Measurements from ENCODE around the gene TNFRSF18.

The TNFRSF18 gene

DNA sequence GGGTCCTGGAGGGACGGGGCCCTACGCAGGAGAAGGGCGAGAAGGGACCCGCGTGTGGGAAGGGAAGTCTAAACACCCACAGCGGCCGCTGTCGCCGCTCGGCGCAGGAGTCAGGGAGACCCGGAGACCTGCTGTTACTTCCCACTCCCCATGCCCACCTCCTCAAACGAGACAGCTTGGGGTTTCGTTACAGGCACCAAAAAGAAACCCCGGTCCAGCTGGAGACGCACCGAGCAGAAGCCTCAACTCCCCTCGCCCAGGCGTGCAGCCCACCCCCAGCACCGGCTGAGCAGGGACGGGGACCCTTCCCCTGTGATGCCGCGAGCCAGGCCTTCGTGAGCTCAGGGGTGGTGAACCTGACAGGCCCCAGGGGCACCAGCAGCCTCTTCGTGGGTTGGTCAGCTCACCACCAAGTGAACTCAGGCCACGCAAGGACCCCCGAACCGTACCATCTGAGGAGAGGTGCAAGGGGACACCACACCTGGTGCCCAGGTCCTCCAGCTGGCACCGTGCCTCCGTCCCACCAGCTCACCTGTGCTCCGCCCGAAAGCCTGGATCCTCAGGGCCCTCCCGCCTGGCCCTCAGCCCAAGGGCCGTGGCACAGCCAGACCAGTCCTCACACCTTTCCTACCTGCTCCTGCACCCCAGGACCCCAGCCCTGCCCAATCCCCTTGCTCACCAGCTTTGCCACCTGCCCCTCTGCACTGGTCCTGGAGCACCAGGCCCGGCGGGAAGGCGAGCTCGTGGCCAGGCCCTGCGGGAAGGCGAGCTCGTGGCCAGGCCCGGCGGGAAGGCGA lies 20.4 kb upstream of the TNFRSF18 start:
- DNase-seq: no peak

DNA sequence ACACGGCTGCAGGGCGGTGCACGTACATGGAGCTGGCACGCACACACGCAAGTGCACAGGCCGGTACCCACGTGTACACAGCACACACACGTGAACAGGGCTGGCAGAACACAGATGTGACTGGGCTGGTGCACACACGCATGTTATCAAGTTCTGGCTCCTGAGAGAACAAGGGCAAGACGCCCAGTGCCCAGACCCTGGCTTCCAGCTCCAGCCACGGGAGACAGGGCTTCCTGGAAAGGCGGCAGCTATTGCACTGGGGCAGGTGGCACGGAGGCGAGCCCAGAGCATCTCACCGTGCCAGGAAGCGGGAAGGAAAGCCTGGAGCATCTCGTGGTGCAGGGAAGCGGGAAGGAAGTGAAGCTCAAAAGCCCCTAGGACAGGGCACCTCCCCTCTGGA lies 19.5 kb upstream of the TNFRSF18 start:
- no peak for DNase-seq

DNA sequence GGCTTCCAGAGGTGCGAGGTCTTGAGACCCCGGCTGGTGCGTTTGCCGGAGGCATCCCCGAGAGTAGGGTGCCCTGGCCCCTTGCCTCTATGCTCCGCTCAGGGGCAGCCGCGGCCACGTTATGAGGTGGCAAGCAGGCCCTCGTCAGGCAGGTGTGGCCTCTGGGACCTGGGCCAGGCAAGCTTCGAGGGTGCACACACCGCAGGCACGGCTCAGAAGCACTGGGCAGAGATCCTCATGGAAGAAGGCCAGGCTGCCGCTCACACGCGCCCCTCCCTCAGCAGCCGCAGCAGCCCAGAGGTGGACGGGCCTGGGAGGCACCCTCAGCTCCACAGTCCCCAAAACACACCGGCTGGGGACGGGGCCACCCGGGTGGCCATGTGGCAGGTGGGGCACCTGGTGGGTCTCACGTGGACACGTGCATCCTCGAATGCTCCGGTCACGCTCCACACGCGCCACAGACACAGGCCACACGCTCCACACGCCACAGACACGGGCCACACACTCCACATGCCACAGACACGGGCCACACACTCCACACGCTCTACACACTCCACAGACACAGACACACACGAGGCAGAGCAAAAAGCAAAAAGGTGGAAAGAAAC lies 18.9 kb upstream of the TNFRSF18 start:
- no peak for DNase-seq

DNA sequence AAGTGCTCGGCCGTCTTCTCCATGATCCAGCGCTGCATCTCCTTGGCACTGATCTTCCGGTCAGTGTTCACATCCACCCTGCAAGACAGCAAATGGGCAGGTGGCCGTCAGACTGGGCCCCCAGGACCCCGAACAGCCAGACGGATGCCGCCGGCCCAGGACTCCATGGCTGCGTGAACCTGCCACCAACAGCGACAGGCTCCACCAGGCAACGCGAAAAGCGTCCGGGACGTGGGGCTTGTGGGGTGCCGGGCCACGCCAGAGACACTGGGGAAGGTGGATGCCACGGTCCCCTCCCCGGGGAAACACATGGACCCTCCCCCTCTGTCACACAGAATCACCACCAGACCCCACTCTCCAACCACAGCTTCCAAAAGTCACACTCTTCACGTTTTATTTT lies 17.5 kb upstream of the TNFRSF18 start:
- DNase-seq: no peak

DNA sequence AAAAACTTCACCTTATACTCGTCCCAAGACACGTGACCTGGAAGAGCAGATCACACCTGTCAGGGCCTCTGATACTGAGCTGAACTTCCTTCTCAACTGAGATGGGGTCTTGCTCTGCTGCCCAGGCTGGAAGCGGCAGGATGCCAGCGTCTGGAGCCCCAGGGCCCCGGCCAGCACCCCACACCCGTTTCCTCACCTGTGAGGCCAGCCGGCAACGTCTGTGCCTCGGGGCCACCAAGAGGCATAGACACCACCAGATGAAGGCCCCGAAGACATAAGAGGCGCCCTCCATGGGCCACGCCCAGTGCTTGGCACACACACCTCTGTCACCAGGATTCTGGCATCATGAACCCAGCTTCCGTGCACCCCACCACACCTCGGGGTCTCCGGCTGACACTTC lies 16.9 kb upstream of the TNFRSF18 start:
- DNase-seq: no peak

DNA sequence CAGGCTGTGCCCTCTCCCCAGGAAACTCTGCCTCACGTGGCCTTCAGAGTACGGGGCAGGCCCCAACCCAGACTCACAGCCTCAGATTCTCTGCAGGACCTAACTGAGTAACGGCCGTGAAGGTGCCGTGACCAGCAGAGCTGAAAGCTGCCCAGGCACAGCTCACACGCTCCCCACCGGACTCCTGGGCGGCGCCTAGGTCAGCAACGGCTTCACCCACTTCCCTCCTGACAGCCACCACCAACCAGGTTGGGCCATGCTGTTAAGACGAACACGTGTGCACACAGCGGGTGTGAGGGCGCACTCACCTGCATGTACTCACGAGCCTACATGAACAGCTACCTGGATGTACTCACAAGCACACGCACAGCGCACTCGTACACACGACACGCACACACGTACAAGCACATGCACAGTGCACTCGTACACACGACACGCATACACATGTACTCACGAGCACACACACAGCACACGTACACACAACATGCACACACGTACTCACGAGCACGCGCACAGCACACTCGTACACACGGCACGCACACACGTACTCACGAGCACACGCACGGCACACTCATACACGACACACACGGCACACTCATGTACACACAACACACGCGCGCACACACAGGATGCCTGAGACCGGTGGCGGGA lies 16.3 kb upstream of the TNFRSF18 start:
- DNase-seq: no peak

DNA sequence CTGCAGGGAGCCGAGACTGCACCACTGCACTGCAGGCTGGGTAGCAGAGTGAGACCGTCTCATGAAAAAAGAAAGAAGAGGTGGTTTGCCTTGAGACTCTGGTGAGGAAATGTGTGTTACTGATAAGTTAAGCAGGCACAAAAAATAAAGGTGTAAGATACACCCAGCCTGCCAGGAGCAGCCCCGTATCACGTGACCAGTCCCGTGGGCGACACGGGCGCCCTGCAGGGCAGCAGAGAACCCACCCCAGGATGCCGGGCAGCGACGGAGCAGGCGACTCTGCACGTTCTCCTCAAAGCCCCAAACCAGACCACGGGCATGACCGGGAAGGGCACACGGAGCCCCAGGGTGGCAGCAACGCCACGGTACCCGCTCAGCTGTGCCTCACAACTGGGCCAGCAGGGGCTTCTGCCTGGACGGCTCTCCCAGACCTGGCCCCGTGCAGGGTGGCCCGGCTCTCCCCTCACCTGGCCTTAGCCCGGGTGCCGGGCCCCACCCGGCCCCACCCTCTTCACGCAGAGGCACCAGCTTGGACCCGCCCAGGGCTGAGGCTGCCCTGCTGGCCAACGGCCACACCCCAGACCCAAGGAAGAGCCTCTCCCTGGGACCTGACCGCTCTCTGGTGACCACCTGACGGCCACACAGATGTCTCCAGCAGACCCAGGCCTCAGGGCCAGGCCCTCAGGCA lies 15.6 kb upstream of the TNFRSF18 start:
- no peak for DNase-seq

DNA sequence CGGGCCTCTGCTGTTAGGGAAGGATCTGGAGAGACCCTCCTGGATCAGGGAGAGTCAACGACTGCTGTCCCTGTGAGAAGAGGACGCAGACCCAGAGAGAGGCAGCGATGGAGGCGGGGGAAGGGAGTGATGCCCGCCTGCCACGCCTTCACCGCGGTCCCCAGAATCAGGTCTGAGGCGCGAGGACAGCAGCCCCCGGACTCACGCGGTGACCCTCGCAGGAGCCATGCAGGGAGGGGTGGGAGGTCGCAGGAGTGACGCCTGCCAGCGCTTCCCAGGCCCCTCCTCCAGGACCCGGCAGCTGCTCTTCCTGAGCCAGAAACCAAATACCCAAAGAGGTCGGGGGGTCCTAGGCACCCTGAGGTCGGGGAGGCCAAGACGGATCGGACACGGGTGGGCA lies 13.8 kb upstream of the TNFRSF18 start:
- DNase-seq: no peak

DNA sequence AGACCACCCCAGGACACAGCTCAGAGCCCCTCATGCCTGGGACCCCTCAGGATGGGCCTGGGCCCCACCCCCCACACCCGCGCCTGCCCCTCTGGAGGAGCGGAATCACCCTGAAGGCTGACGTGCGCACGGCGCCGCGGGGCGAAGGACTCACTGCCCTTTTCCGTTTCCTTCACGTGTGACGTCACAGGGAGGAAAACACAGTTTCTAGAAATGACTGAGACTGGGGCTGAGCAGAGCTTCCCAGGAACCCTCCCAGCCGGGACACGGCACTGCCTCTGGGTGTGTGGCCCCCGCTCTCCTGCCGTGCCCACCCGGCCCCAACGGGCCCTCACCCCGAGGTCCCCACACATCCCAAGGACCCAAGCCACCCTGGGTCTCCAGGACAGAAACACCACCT lies 12.9 kb upstream of the TNFRSF18 start:
- DNase-seq: no peak

DNA sequence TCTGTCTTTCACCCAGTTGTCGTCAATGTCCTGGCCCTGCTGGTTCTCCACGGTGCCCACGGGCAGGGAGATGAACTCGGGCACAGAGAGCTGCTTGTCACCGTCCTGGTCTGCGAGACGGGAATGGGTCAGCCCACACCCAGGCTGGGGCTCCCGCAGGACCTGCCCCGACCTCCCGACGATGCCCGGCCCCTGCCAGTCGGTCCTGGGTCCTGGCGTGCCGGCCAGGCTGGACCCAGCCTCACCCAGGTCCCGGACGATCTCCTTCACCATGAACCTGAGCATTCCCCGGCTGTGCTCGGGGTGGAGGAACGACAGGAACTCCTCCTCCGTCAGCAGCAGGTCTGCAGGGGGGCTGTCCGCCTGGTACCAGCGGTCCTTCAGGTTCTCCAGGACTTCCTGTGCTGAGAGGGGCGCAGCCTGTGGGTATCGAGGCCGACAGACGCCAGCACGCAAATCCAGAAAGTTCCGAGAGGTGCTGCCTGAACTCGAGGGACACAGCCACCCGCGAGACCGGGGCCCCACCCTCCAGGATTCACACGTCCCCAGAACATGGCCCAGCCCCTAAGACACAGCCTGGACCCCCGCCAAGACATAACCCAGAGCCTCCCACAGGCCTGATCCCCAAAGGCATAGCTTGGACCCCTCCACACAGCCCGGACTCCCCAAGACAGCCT lies 12.3 kb upstream of the TNFRSF18 start:
- no peak for DNase-seq

DNA sequence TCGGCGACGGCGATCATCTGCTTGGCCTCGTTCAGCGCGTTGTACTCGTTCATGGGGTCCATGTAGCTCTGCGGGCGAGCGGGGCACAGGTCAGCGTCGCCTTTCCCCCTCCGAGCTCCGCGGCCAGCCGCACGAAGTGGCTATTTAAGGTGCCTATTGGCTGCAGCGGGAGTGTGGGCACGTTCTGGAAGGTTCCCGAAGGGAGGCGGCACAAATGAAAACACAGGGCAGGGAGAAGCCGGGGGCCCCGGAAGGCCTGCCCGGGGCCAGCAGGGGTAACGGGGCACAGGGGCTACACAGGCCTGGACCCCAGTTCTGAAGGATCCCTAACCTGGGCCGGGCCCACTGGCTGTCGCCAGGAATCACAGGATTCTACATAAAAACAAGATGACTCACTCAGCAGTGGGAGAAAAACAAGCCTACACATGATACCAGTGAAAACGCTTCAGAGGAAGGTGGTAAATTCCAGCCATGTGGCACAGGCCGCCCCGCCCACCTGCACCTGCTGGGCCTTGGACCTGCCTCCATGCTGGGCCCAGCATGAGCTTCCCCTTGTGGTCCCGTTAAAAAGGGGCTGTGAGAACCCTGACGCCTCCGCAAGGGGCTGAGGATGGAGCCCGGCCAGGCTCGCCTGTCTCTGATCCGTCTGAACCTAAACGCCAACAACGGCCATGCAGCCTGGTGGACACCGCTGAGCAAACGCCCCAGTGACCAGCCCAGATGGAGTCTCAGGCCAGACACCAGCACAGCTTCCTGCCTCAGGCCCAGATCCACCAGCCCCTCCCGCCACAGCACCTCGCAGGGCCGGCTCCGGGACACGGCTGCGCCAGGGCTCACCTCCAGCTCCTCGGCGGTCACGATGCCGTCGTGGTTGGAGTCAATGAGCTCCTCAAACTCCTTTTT lies 11.5 kb upstream of the TNFRSF18 start:
- DNase-seq: no peak

DNA sequence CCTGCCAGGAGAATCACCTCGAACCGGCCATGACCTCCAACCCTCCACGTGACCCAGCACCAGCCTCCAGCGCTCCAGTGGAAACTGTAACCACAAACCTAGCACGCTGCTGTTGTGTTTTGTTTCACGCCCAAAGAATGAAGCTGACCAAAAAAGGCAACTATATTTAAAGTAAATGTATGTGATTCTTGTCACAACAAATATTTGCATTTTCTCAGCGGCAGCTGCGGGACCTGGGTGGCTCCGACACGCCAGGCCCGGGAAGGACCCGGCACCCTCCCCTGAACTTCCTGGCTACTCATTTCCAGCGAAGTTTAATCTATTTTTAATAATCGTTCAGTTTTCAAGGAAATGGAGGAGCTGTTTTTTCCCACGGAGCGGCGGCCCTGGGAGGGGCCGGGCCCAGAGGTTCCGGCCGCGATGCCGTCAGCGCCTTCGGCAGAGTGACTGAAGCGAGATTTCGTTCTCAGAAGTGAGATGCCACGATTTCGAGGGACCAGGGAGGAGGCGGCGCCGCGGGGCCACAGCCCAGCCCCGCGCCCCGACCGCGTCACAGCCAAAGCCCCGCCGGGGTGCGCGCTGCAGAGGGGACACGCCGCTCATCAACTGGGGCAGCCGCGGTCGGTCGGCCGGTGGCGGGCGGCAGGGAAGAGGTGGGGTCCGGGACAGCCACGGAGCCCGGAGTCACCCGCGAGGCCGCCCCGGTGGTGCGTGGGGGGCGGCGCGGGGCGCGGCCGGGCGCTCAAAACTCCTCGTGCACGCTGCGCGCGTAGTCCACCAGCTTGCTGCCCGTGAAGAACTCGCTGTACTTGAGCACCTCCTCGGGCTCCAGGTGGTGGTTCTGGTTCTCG lies 10.6 kb upstream of the TNFRSF18 start:
- DNase-seq: no peak

DNA sequence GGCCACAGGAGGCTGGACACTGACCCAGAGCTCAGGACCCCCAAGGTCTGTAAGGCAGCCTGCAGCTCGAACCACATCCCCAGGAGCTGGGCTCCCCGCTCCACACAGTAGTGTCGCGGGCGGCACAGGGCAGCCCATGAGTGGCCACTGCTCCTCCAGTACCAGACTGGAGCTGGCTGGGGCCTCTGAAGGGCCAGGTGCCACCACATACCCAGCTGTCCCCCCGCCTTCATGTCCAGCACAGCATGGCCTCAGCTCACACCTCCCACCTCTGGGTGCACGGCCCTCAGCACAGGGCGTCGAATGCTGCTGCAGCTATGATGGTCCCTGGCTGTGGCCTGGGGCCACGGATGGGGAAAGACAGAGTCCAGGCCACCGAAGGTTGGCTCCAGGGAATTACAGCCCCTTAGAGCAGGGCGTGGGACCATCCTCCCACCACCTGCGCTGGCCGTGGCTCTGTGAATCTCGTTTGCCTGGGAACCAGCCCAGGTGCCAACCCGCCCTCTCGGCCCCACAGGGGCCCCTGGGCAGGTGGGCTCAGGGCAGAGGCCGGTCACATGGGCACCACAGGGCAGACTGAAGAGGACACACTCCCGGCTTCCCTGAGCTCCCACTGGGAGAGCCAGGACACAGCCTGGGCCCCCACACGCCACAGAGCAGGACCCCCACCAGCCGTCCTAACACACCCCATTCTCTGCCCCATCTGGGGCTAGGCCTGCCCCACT lies 9.7 kb upstream of the TNFRSF18 start:
- DNase-seq: no peak

DNA sequence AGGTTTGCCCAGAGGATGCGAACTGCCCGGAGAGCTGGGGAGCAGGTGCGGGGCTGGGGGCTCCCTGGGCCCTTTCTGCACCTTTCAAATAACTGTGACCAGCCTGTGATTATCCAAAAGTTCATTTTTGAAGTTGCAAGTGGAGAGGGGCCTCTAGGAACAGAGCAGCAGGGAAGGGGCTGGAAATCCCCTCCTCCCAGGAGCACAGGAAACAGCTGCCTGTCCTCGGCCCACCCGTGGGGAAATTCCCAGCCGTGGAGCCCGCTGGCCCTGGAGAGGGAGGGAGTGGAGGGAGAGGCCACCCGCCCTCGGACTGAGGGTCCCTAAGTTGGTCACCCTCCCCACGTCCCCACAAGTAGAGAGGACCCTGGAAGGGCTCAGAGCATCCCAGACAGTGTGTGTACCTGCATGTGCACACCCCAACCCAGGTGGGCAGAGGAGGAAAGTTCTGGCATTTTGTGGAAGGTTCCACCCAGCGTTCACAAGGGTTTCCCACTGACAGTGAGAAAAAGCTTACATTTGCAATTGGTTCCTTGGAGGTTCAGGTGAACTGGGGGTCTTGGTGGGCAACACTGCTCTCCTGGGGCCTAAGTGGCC lies 8.8 kb upstream of the TNFRSF18 start:
- no peak for DNase-seq

DNA sequence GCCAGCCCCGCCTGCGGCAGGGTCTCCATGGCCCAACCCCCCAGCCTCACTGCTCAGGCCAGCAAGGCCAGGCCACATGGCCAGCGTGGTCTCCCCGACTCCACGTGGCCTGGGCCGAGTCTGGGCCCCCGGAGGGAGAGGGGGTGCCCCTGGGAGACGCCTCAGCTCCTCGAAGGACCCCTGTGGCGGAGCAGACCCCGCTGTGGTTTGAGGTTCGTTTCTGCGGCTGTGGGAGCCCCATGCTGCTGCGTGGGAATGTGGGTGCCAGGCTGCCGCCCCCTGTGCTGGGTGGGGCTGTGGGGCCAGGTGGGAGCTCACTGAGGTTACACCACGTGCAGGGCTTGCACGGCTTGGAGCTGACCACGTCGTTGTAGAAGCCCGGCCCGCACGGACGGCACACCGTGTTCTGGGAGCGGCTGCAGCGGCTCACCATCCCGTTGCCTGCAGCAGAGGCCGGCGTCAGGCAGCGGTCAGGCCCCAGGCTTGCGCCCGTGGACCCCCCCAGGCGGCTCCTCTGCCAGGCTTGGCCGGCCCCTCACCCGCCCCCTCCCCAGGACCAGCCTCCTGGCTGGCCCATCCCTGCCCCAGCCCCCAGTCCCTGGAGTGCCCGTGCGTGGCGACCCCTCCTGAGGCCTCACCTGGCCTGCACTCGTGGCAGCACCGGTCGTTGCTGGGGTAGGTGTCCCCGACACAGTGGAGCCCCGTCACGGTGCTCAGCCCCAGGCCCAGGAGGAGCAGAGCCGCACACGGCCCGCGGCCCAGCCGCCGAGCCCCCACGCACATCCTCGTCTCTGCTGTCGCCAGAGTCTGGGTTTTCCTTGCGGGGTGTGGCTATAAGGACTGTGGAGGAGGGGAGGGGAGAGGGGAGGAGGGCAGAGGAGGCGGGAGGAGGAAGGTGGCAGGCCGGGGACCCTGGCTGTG lies 7.2 kb upstream of the TNFRSF18 start, which contains the start of gene TNFRSF4:
Gene TNFRSF4, minus strand, starts transcription at position 809 of the 921 bp plus-strand sequence. Its CDS starts 26 bp downstream, at position 783.
- peak; percentile 32 for DNase-seq

DNA sequence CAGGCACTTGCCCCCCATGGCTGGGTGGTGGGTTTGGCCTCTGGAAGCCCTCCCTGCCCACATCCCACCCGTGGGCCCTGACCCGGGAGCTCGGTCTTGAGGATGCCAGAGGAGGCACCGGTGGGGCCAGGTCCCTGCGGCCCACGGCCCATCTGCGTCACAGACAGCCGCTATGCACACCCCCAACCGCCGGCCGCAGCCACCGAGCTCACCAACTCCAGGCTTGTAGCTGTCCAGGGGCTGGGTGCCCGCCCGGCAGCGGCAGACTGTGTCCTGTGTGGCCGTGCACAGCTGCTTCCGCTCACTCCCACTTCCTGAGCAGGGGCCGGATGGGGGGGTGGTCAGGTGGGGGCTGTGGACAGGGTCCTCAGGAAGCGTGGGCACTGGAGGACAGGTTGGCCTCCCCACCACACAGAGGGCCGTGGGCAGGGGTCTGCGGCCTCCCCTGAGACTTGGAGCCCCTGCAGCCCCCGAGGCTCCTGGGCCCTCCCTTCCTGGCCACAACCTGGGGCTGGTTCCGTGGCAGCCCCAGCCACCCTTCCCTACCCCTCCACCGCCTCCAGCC lies 6.5 kb upstream of the TNFRSF18 start:
- DNase-seq: peak; percentile 64

DNA sequence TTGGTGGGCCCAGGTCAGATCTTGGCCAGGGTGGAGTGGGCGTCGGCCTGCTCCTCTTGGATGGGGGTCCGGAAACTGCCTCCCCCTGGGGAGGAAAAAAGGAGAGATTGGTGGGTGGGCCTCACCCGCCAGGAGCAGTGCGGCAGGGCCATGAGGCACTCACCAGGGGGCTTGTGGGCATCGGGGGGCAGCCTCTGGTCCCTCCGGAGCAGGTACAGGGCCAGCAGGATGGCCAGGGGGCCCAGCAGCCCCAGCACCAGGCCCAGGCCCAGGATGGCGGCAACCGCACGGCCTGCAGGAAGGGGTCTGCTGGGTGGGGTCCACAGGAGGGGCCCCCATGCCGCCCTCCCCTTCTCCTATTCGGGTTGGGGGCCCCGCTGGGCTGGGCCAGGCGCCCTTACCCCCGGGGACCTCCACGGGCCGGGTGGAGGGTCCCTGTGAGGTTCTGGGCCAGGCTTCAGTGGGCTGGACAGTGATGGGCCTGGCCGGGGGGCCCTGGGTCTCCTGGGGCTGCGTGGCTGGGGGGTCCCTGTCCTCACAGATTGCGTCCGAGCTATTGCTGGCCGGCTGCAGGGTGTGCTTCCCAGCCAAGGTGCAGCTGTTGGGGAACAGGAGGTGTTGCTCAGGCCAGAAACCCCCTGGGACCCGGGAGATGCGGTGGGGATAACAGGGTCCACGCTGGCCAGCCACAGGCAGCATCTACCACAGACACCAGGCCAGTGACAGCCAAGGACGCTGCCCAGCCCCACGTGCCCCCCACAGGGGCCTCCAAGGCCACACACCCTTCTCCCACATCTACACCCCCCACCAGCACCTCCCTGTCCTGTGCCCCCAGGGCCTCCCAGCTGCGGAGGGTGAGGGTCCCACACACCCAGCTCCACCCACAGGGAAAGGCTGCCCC lies 5.4 kb upstream of the TNFRSF18 start:
- no peak for DNase-seq
